Naive thymus-derived CD4-positive, alpha-beta T cell (primary cell): ENCODE data around the gene GDAP1L1. TPM values are rescaled to one million over a fixed set of nuclear protein-coding genes. Genes with fewer than 3 reads are reported as not detected.
"Not testable (repeated sequence)": the region's sequence is repeated elsewhere in the genome, so short reads cannot be mapped to it uniquely, and the experiment has no call there.

Source experiments
- ATAC-seq: fragments of 150-1000 bp; cut with Tn5 transposase; 2 replicates; pipeline ENCODE4 v1.10.0; 2021; ENCODE audit warnings: mild to moderate bottlenecking, moderate library complexity
- CTCF ChIA-PET: fragments of 350-600 bp; sonication (Branson Sonifier 250); formaldehyde crosslinking; loops from one replicate; lab custom pipeline; 2021; ENCODE audit warnings: antibody characterized with exemption; lab: Charles Lee
- POLR2A ChIA-PET: fragments of 350-600 bp; sonication (Branson Sonifier 250); formaldehyde crosslinking; loops from one replicate; lab custom pipeline; 2021; ENCODE audit warnings: antibody characterized with exemption, inconsistent platforms; lab: Charles Lee
- DNase-seq, 9 donors: peaks; one replicate each; pipeline versions ENCODE4 v3.0.0 to v3.0.0-alpha.2; 2020 to 2022; ENCODE audit warnings: mixed read lengths in 1 of 9
- H3K27ac ChIP-seq: one replicate; pipeline ENCODE4 v1.7.0; 2013; ENCODE audit warnings: mild to moderate bottlenecking, low read depth, low read length, moderate library complexity
- H3K27me3 ChIP-seq, 2 donors: one replicate each; pipeline ENCODE4 v1.7.0; 2013; ENCODE audit warnings: low read length in 2 of 2, mild to moderate bottlenecking in 2 of 2, moderate library complexity in 2 of 2; ENCODE audit not compliant: control insufficient read depth in 2 of 2, insufficient read depth in 2 of 2
- H3K36me3 ChIP-seq, 3 experiments: 1 replicate in 2 of 3; 2 replicates in 1 of 3; pipeline ENCODE4 v1.7.0; 2013; ENCODE audit warnings: low read length in 3 of 3, mild to moderate bottlenecking in 3 of 3, moderate library complexity in 1 of 3; ENCODE audit not compliant: insufficient read depth in 3 of 3, control insufficient read depth in 2 of 3
- H3K4me1 ChIP-seq, 2 donors: one replicate each; pipeline ENCODE4 v1.7.0; 2013; ENCODE audit warnings: low read length in 2 of 2, mild to moderate bottlenecking in 2 of 2, moderate library complexity in 1 of 2; ENCODE audit not compliant: control insufficient read depth in 2 of 2, insufficient read depth in 2 of 2
- H3K4me3 ChIP-seq: 2 replicates; pipeline ENCODE4 v1.7.0; 2013; ENCODE audit warnings: mild to moderate bottlenecking, low read length
- H3K9me3 ChIP-seq, 3 experiments: 1 replicate in 2 of 3; 2 replicates in 1 of 3; pipeline ENCODE4 v1.7.0; 2013; ENCODE audit warnings: low read length in 3 of 3; ENCODE audit not compliant: control insufficient read depth in 2 of 3
- H3K27ac Mint-ChIP-seq, 9 donors: one replicate each; pipeline ENCODE4 v1.8.0; 2020 to 2022; ENCODE audit warnings: mixed read lengths in 9 of 9, mild to moderate bottlenecking in 8 of 9, moderate library complexity in 5 of 9, inconsistent platforms in 2 of 9
- H3K27me3 Mint-ChIP-seq, 5 donors: one replicate each; pipeline ENCODE4 v1.8.0; 2021 to 2022; ENCODE audit warnings: mixed read lengths in 5 of 5, mild to moderate bottlenecking in 1 of 5
- H3K36me3 Mint-ChIP-seq, 5 donors: one replicate each; pipeline ENCODE4 v1.8.0; 2020 to 2022; ENCODE audit warnings: mixed read lengths in 5 of 5, mild to moderate bottlenecking in 3 of 5, inconsistent platforms in 1 of 5
- H3K4me1 Mint-ChIP-seq, 7 donors: one replicate each; pipeline ENCODE4 v1.8.0; 2020 to 2022; ENCODE audit warnings: mixed read lengths in 7 of 7, mild to moderate bottlenecking in 3 of 7, inconsistent platforms in 1 of 7
- H3K4me3 Mint-ChIP-seq, 10 donors: one replicate each; pipeline ENCODE4 v1.8.0; 2020 to 2022; ENCODE audit warnings: mild to moderate bottlenecking in 10 of 10, mixed read lengths in 10 of 10, moderate library complexity in 6 of 10, inconsistent platforms in 2 of 10
- H3K9me3 Mint-ChIP-seq, 11 donors: one replicate each; pipeline ENCODE4 v1.8.0; 2020 to 2022; ENCODE audit warnings: mixed read lengths in 11 of 11, mild to moderate bottlenecking in 4 of 11, inconsistent platforms in 1 of 11, moderate library complexity in 1 of 11
- intact Hi-C, 2 donors: fragments of 100-400 bp; cut with micrococcal nuclease; formaldehyde crosslinking; loops; one replicate each; pipeline ENCODE4 v1.15.1; 2023
- polyA plus RNA-seq, 2 donors: library from polyadenylated mRNA; unstranded; fragments of 300-500 nt; fragmentation: Illumina TruSeq; gene quantifications; one replicate each; pipeline ENCODE4 v1.2.3, GENCODE V29; 2021
- total RNA-seq, 6 experiments: library from RNA in 5 of 6; stranded (reverse) in 5 of 6; gene quantifications; 1 replicate in 5 of 6; 2 replicates in 1 of 6; pipeline ENCODE4 v1.2.3 and lab custom pipeline; 2021 to 2026

Gene GDAP1L1
- total and polyA plus RNA-seq, 7 experiments from 2014 or later: not detected

GRCh38 chr20:44297721-44298120, 50.6 kb downstream of the GDAP1L1 start:
- peaks cover 0 to 24% (median 6%) of the 10 kb centered on the region in 5 donors for H3K36me3 Mint-ChIP-seq
- intact Hi-C loops: no loop called here
- H3K4me3 ChIP-seq: no peak overlapping the region
- ChIA-PET CTCF (no interaction called here), POLR2A (no interaction called here)
- H3K27me3 Mint-ChIP-seq: no peaks in the 10 kb centered on the region
- H3K27ac ChIP-seq: no peak overlapping the region
- H3K36me3 ChIP-seq: no peaks in the 10 kb centered on the region
- peaks cover 0 to 16% (median 8%) of the 10 kb centered on the region in 7 donors for H3K4me1 Mint-ChIP-seq
- no peak for DNase-seq
- no peak for ATAC-seq
- no peaks in the 10 kb centered on the region for H3K9me3 Mint-ChIP-seq
- no peaks in the 10 kb centered on the region for H3K27me3 ChIP-seq
- no peaks in the 10 kb centered on the region for H3K9me3 ChIP-seq
- no peaks in the 10 kb centered on the region for H3K4me1 ChIP-seq
- no peak overlapping the region for H3K27ac Mint-ChIP-seq
- no peak overlapping the region for H3K4me3 Mint-ChIP-seq

- ATAC-seq, H3K9me3 ChIP-seq, H3K9me3 Mint-ChIP-seq, H3K27me3 Mint-ChIP-seq, H3K4me3 Mint-ChIP-seq, DNase-seq, H3K4me1 ChIP-seq, POLR2A ChIA-PET, H3K27ac ChIP-seq, H3K27me3 ChIP-seq, H3K36me3 ChIP-seq, H3K27ac Mint-ChIP-seq, H3K4me3 ChIP-seq, intact Hi-C loops: not testable (repeated sequence)
- H3K4me1 Mint-ChIP-seq: peaks cover 0 to 21% (median 7%) of the 10 kb centered on the region in 7 donors
- peaks cover 0 to 25% (median 9%) of the 10 kb centered on the region in 5 donors for H3K36me3 Mint-ChIP-seq
- CTCF ChIA-PET: interaction anchor here (2.1 kb wide), 1 partner anchor 12 kb away, joined by 7 read pairs; the partner anchor contains the start of gene FITM2
Observed at GRCh38 chr20:44299011-44299535, 52.0 kb downstream of the GDAP1L1 start.

- Histone ChIP-seq H3K27me3 (no peaks in the 10 kb centered on the region), H3K4me1 (no peaks in the 10 kb centered on the region), H3K27ac (no peak overlapping the region), H3K9me3 (no peaks in the 10 kb centered on the region), H3K36me3 (peaks cover 0 to 5% (median 0%) of the 10 kb centered on the region in 3 experiments), H3K4me3 (no peak overlapping the region)
- no peak for DNase-seq
- CTCF ChIA-PET: interaction anchor here (0.6 to 2.1 kb wide), 3 partner anchors 10 to 84 kb away, joined by 3 to 9 read pairs (median 7); partner anchors contain the start of gene FITM2
- Mint-ChIP-seq H3K4me3 (no peak overlapping the region), H3K9me3 (no peaks in the 10 kb centered on the region), H3K36me3 (peaks cover 0 to 29% (median 12%) of the 10 kb centered on the region in 5 donors), H3K27ac (no peak overlapping the region), H3K4me1 (peaks cover 0 to 22% (median 10%) of the 10 kb centered on the region in 7 donors), H3K27me3 (no peaks in the 10 kb centered on the region)
- intact Hi-C loops: no loop called here
- POLR2A ChIA-PET: interaction anchor here (1.7 kb wide), 1 partner anchor 8 kb away, joined by 5 read pairs; no protein-coding TSS in a partner anchor
- no peak for ATAC-seq
Observed at GRCh38 chr20:44301285-44301684, 54.2 kb downstream of the GDAP1L1 start.

- ChIA-PET CTCF (no interaction called here), POLR2A (no interaction called here)
- Histone ChIP-seq H3K4me1 (no peaks in the 10 kb centered on the region), H3K4me3 (no peak overlapping the region), H3K36me3 (peaks cover 0 to 12% (median 0%) of the 10 kb centered on the region in 3 experiments), H3K27me3 (no peaks in the 10 kb centered on the region), H3K9me3 (no peaks in the 10 kb centered on the region), H3K27ac (no peak overlapping the region)
- ATAC-seq (no peak), DNase-seq (no peak)
- intact Hi-C loops: no loop called here
- Mint-ChIP-seq H3K4me1 (peaks cover 0 to 27% (median 12%) of the 10 kb centered on the region in 7 donors), H3K9me3 (no peaks in the 10 kb centered on the region), H3K27ac (no peak overlapping the region), H3K36me3 (peaks cover 0 to 37% (median 16%) of the 10 kb centered on the region in 5 donors), H3K4me3 (no peak overlapping the region), H3K27me3 (no peaks in the 10 kb centered on the region)
Observed at GRCh38 chr20:44302026-44302669, 55.0 kb downstream of the GDAP1L1 start.

GRCh38 chr20:44302736-44303135, 55.6 kb downstream of the GDAP1L1 start:
- Histone ChIP-seq H3K4me3 (no peak overlapping the region), H3K36me3 (peaks cover 0 to 12% (median 0%) of the 10 kb centered on the region in 3 experiments), H3K9me3 (no peaks in the 10 kb centered on the region), H3K27ac (no peak overlapping the region), H3K4me1 (no peaks in the 10 kb centered on the region), H3K27me3 (no peaks in the 10 kb centered on the region)
- DNase-seq (no peak), ATAC-seq (no peak)
- POLR2A ChIA-PET: no interaction called here
- H3K27ac Mint-ChIP-seq: no peak overlapping the region
- CTCF ChIA-PET: no interaction called here
- H3K36me3 Mint-ChIP-seq: peaks cover 0 to 37% (median 16%) of the 10 kb centered on the region in 5 donors
- no peaks in the 10 kb centered on the region for H3K9me3 Mint-ChIP-seq
- intact Hi-C loops: no loop called here
- H3K4me1 Mint-ChIP-seq: peaks cover 0 to 27% (median 12%) of the 10 kb centered on the region in 7 donors
- H3K27me3 Mint-ChIP-seq: no peaks in the 10 kb centered on the region
- H3K4me3 Mint-ChIP-seq: no peak overlapping the region

- Histone ChIP-seq H3K9me3 (no peaks in the 10 kb centered on the region), H3K27me3 (no peaks in the 10 kb centered on the region), H3K4me1 (peaks cover under 1 to 1% of the 10 kb centered on the region in 2 donors), H3K4me3 (no peak overlapping the region), H3K27ac (no peak overlapping the region), H3K36me3 (peaks cover 0 to 12% (median 0%) of the 10 kb centered on the region in 3 experiments)
- Mint-ChIP-seq H3K27ac (no peak overlapping the region), H3K4me1 (peaks cover 2 to 29% (median 18%) of the 10 kb centered on the region in 7 donors), H3K36me3 (peaks cover 0 to 37% (median 16%) of the 10 kb centered on the region in 5 donors), H3K9me3 (no peaks in the 10 kb centered on the region), H3K4me3 (peak overlapping the region in 1 of 10 donors; percentile 51), H3K27me3 (no peaks in the 10 kb centered on the region)
- CTCF ChIA-PET: no interaction called here
- DNase-seq (no peak), ATAC-seq (no peak)
- POLR2A ChIA-PET: interaction anchor here (0.7 kb wide), 1 partner anchor 786 kb away, joined by 3 read pairs; no protein-coding TSS in a partner anchor
- intact Hi-C loops: no loop called here
Observed at GRCh38 chr20:44304383-44304782, 57.3 kb downstream of the GDAP1L1 start.
